ENCODE measurements around the gene CRBN.

The CRBN gene

GRCh38 chr3:3179407-3180094, at the start of gene CRBN:
CRBN (minus strand) TSS chr3:3179691; CDS start chr3:3179687, 4 bp downstream.
- peak; percentile 29 for DNase-seq

- no peak for DNase-seq
Measured at GRCh38 chr3:3227640-3228039, 48.1 kb upstream of the CRBN start.

- no peak for DNase-seq
Measured at GRCh38 chr3:3221528-3221927, 42.0 kb upstream of the CRBN start.

GRCh38 chr3:3216401-3216800, 36.9 kb upstream of the CRBN start:
- no peak for DNase-seq

GRCh38 chr3:3212781-3213440, 33.4 kb upstream of the CRBN start:
- DNase-seq: no peak

- DNase-seq: no peak
Measured at GRCh38 chr3:3209714-3210113, 30.2 kb upstream of the CRBN start.

- no peak for DNase-seq
Measured at GRCh38 chr3:3209057-3209456, 29.6 kb upstream of the CRBN start.

- no peak for DNase-seq
Measured at GRCh38 chr3:3201611-3202010, 22.1 kb upstream of the CRBN start.

GRCh38 chr3:3200632-3201212, 21.2 kb upstream of the CRBN start:
- no peak for DNase-seq

GRCh38 chr3:3199306-3199705, 19.8 kb upstream of the CRBN start:
- no peak for DNase-seq

GRCh38 chr3:3196148-3196861, 16.8 kb upstream of the CRBN start:
- DNase-seq: no peak

GRCh38 chr3:3194861-3195260, 15.4 kb upstream of the CRBN start:
- no peak for DNase-seq

GRCh38 chr3:3192286-3192675, 12.8 kb upstream of the CRBN start:
- no peak for DNase-seq

GRCh38 chr3:3191675-3192285, 12.3 kb upstream of the CRBN start:
- DNase-seq: no peak

- no peak for DNase-seq
Measured at GRCh38 chr3:3189961-3190360, 10.5 kb upstream of the CRBN start.

GRCh38 chr3:3189102-3189727, 9.7 kb upstream of the CRBN start:
- DNase-seq: no peak

- DNase-seq: no peak
Measured at GRCh38 chr3:3184876-3185275, 5.4 kb upstream of the CRBN start.

GRCh38 chr3:3180456-3180855, 965 bp upstream of the CRBN start:
- DNase-seq: no peak

GRCh38 chr3:3178498-3179328, 778 bp downstream of the CRBN start:
- DNase-seq: no peak

GRCh38 chr3:3177861-3178497, 1.5 kb downstream of the CRBN start:
- DNase-seq: no peak

GRCh38 chr3:3172627-3173026, 6.9 kb downstream of the CRBN start:
- no peak for DNase-seq
